Putamen (tissue), 1 donor: ENCODE measurements around the gene MLKL.

Experiments
- DNase-seq: peaks from one replicate; pipeline ENCODE4 v3.0.0-alpha.2; 2016; ENCODE audit warnings: low spot score

Gene MLKL

GRCh38 chr16:74650966-74651567 is 49.6 kb downstream of the MLKL start:
- no peak for DNase-seq

GRCh38 chr16:74649839-74650504 is 50.7 kb downstream of the MLKL start:
- no peak for DNase-seq

- no peak for DNase-seq
Observed at GRCh38 chr16:74641969-74642368, 58.7 kb downstream of the MLKL start.

GRCh38 chr16:74637742-74638453 is 62.8 kb downstream of the MLKL start:
- no peak for DNase-seq

GRCh38 chr16:74635303-74635702 is 65.4 kb downstream of the MLKL start:
- no peak for DNase-seq

- no peak for DNase-seq
Observed at GRCh38 chr16:74633686-74634085, 67.0 kb downstream of the MLKL start.

GRCh38 chr16:74627506-74628220 is 73.0 kb downstream of the MLKL start:
- no peak for DNase-seq

- DNase-seq = no peak
Observed at GRCh38 chr16:74626741-74627416, 73.8 kb downstream of the MLKL start.

GRCh38 chr16:74625500-74626350 is 74.9 kb downstream of the MLKL start:
- no peak for DNase-seq

GRCh38 chr16:74623839-74624235 is 76.8 kb downstream of the MLKL start:
- no peak for DNase-seq

- peak; percentile 25 for DNase-seq
Observed at GRCh38 chr16:74623214-74623838, 77.3 kb downstream of the MLKL start.

GRCh38 chr16:74622005-74622404 is 78.7 kb downstream of the MLKL start:
- DNase-seq = no peak
